Peyer's patch (tissue), 4 donors: ENCODE data around the gene CAMKK1. TPM values are rescaled to one million over a fixed set of nuclear protein-coding genes. Genes with fewer than 3 reads are reported as not detected.

Experiments used
- DNase-seq, 3 donors: peaks; one replicate each; pipeline ENCODE4 v3.0.0-alpha.2; 2017 to 2019
- H3K27ac ChIP-seq, 4 donors: fragments of 200-600 bp; sonication (generic); one replicate each; pipeline ENCODE4 v1.5.1; 2016 to 2019
- H3K27me3 ChIP-seq, 2 donors: fragments of 200-600 bp; sonication (generic); one replicate each; pipeline ENCODE4 v1.5.1; 2019
- H3K36me3 ChIP-seq, 3 donors: fragments of 200-600 bp; sonication (generic); one replicate each; pipeline ENCODE4 v1.5.1; 2016 to 2019
- H3K4me1 ChIP-seq, 4 donors: fragments of 200-600 bp; sonication (generic); one replicate each; pipeline ENCODE4 v1.5.1; 2016 to 2019
- H3K4me3 ChIP-seq, 4 donors: fragments of 200-600 bp; sonication (generic); 1 replicate in 3 of 4; 2 replicates in 1 of 4; pipeline ENCODE4 v1.5.1; 2016 to 2019; ENCODE audit warnings: mild to moderate bottlenecking in 1 of 4
- H3K9me3 ChIP-seq, 4 donors: fragments of 200-600 bp; sonication (generic); one replicate each; pipeline ENCODE4 v1.5.1; 2016 to 2019; ENCODE audit warnings: mild to moderate bottlenecking in 1 of 4
- CTCF ChIP-seq, 6 experiments: fragments of 450-650 bp in 4 of 6; fragments of 200-600 bp in 2 of 6; sonication (generic) in 1 of 6; IDR thresholded peaks; one replicate each; pipeline ENCODE4 v1.5.1; 2017 to 2019; ENCODE audit warnings: antibody characterized with exemption in 6 of 6, mild to moderate bottlenecking in 3 of 6, moderate library complexity in 1 of 6
- POLR2A ChIP-seq, 2 donors: fragments of 450-650 bp; IDR thresholded peaks; one replicate each; pipeline ENCODE4 v1.5.1; 2017; ENCODE audit warnings: antibody characterized with exemption in 2 of 2, mild to moderate bottlenecking in 2 of 2, moderate library complexity in 2 of 2
- total RNA-seq, 4 donors: library from RNA; depleted of rRNA; stranded (reverse); fragments of >200 nt; gene quantifications; one replicate each; pipeline ENCODE4 v1.1.0, GENCODE V29; 2016

Gene CAMKK1
- total RNA-seq, 4 donors from 2014 or later = 2.5 to 13.2 (median 4.6) TPM

GRCh38 chr17:3852561-3852960, 40.3 kb downstream of the CAMKK1 start:
- no peaks in the 10 kb centered on the region for H3K27me3 ChIP-seq
- H3K36me3 ChIP-seq = no peaks in the 10 kb centered on the region
- no peak overlapping the region for H3K27ac ChIP-seq
- H3K4me3 ChIP-seq = no peak overlapping the region
- DNase-seq = no peak
- H3K9me3 ChIP-seq = no peaks in the 10 kb centered on the region
- no peaks in the 10 kb centered on the region for H3K4me1 ChIP-seq
- TF ChIP-seq POLR2A (IDR thresholded peaks at IDR 0.05) = no peak
- TF ChIP-seq CTCF (IDR thresholded peaks at IDR 0.05) = no peak

GRCh38 chr17:3851461-3852100, 41.3 kb downstream of the CAMKK1 start:
- H3K4me3 ChIP-seq = no peak overlapping the region
- TF ChIP-seq POLR2A (IDR thresholded peaks at IDR 0.05) (no peak), CTCF (IDR thresholded peaks at IDR 0.05) (no peak)
- H3K27me3 ChIP-seq = no peaks in the 10 kb centered on the region
- no peaks in the 10 kb centered on the region for H3K36me3 ChIP-seq
- H3K4me1 ChIP-seq = no peaks in the 10 kb centered on the region
- H3K27ac ChIP-seq = no peak overlapping the region
- no peak for DNase-seq
- no peaks in the 10 kb centered on the region for H3K9me3 ChIP-seq

- Histone ChIP-seq H3K9me3 (no peaks in the 10 kb centered on the region), H3K36me3 (no peaks in the 10 kb centered on the region), H3K4me3 (no peak overlapping the region), H3K4me1 (peaks cover 0 to 16% (median 4%) of the 10 kb centered on the region in 4 donors), H3K27me3 (no peaks in the 10 kb centered on the region), H3K27ac (no peak overlapping the region)
- DNase-seq = peak in 1 of 3 donors; percentile 36
- no peak for TF ChIP-seq CTCF (IDR thresholded peaks at IDR 0.05)
- TF ChIP-seq POLR2A (IDR thresholded peaks at IDR 0.05) = no peak
These were observed 44.5 kb downstream of the CAMKK1 start for GRCh38 chr17:3848229-3848835.

- peak in 1 of 3 donors; percentile 43 for DNase-seq
- Histone ChIP-seq H3K4me3 (no peak overlapping the region), H3K9me3 (no peaks in the 10 kb centered on the region), H3K27me3 (no peaks in the 10 kb centered on the region), H3K36me3 (peaks cover 0 to 8% (median 0%) of the 10 kb centered on the region in 3 donors), H3K4me1 (peaks cover 0 to 16% (median 4%) of the 10 kb centered on the region in 4 donors), H3K27ac (no peak overlapping the region)
- TF ChIP-seq POLR2A (IDR thresholded peaks at IDR 0.05) (no peak), CTCF (IDR thresholded peaks at IDR 0.05) (no peak)
These were observed 45.6 kb downstream of the CAMKK1 start for GRCh38 chr17:3847165-3847670.

- Histone ChIP-seq H3K4me1 (peaks cover 0 to 16% (median 4%) of the 10 kb centered on the region in 4 donors), H3K4me3 (peak overlapping the region in 3 of 4 donors; percentile 99 to 100 (median 99)), H3K9me3 (no peaks in the 10 kb centered on the region), H3K27me3 (no peaks in the 10 kb centered on the region), H3K36me3 (peaks cover 0 to 12% (median 0%) of the 10 kb centered on the region in 3 donors), H3K27ac (no peak overlapping the region)
- TF ChIP-seq CTCF (IDR thresholded peaks at IDR 0.05) = no peak
- no peak for TF ChIP-seq POLR2A (IDR thresholded peaks at IDR 0.05)
- DNase-seq = no peak
These were observed 46.3 kb downstream of the CAMKK1 start for GRCh38 chr17:3846437-3847164.
